Astrocyte (in vitro differentiated cells and primary cell): ENCODE results near the gene PLEKHO2.

Experiments used
- EZH2 ChIP-seq: IDR thresholded peaks from 2 replicates; pipeline ENCODE4 v1.6.1; 2012; ENCODE audit warnings: mild to moderate bottlenecking, low read length, inconsistent platforms; ENCODE audit not compliant: insufficient read depth
- TF ChIP-seq, protein P1 (sequence below): IDR thresholded peaks from 2 replicates; pipeline ENCODE4 v1.5.1; 2011; ENCODE audit warnings: low read depth, mild to moderate bottlenecking, inconsistent platforms, low read length, moderate library complexity; ENCODE audit not compliant: insufficient read depth

DNA sequence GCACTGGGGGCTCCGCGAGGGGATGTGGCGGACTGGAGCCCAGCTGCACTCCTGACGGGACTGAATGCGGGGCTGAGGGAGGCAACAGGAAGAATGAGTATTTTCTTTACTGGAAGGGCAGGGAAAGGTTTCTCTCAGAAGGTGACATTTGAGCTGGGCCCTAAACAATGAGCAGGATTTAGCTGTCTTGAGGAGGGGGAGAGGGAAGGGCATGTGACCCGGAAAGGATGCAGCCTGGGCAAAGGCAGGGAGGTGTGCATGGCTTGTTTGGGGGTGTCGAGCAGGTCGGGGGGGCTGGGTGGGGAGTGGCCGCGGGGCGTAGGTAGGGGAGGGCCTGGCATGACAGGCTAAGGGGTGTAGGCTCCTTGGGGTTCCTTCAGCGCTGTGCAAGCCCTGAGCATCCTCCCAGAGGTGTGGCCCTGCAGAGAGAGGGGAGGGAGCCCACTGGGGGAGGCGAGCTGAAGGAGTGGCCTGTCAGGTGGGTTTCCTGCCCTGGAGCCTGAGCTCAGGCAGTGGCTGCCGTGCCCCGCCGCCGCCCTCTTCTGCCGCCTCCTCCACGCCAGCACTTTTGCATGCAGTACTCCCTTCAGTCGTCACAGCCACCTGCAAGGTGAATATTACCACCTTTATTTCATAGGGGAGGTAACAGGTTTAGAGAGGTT, 52.8 kb downstream of the PLEKHO2 start:
- TF ChIP-seq, protein P1, sequence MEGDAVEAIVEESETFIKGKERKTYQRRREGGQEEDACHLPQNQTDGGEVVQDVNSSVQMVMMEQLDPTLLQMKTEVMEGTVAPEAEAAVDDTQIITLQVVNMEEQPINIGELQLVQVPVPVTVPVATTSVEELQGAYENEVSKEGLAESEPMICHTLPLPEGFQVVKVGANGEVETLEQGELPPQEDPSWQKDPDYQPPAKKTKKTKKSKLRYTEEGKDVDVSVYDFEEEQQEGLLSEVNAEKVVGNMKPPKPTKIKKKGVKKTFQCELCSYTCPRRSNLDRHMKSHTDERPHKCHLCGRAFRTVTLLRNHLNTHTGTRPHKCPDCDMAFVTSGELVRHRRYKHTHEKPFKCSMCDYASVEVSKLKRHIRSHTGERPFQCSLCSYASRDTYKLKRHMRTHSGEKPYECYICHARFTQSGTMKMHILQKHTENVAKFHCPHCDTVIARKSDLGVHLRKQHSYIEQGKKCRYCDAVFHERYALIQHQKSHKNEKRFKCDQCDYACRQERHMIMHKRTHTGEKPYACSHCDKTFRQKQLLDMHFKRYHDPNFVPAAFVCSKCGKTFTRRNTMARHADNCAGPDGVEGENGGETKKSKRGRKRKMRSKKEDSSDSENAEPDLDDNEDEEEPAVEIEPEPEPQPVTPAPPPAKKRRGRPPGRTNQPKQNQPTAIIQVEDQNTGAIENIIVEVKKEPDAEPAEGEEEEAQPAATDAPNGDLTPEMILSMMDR = no peak
- no peak for TF ChIP-seq EZH2
